ENCODE measurements around the gene FBXL14. TPM values are rescaled to one million over a fixed set of nuclear protein-coding genes. Genes with fewer than 3 reads are reported as not detected.

Gene FBXL14
- total RNA-seq, 2 donors from 2014 or later, result 6.3 to 11.3 TPM

DNA sequence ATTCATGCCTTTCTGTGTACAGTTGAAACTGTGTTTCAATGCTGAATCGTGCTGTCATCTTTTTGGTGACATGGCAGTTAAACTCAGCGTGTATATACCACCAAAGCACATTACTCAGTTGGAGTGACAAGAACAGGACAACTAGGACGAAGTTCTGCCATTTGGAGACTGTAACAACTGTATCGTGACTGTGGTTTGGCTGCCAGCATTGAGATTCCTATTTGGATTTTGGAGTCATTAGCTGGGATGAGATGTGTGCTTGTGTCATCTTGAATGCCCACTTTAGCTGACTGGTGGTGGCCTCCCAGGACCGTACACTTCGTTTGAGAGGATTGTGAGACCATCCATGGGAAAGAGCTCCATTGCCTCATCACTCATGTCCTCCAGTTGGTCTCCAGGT is 42.9 kb downstream of the FBXL14 start:
- Histone ChIP-seq H3K4me3 (no peak overlapping the region), H3K9me3 (no peaks in the 10 kb centered on the region), H3K27me3 (no peaks in the 10 kb centered on the region), H3K4me1 (no peaks in the 10 kb centered on the region), H3K27ac (no peak overlapping the region), H3K36me3 (no peaks in the 10 kb centered on the region)
- TF ChIP-seq, protein P1, sequence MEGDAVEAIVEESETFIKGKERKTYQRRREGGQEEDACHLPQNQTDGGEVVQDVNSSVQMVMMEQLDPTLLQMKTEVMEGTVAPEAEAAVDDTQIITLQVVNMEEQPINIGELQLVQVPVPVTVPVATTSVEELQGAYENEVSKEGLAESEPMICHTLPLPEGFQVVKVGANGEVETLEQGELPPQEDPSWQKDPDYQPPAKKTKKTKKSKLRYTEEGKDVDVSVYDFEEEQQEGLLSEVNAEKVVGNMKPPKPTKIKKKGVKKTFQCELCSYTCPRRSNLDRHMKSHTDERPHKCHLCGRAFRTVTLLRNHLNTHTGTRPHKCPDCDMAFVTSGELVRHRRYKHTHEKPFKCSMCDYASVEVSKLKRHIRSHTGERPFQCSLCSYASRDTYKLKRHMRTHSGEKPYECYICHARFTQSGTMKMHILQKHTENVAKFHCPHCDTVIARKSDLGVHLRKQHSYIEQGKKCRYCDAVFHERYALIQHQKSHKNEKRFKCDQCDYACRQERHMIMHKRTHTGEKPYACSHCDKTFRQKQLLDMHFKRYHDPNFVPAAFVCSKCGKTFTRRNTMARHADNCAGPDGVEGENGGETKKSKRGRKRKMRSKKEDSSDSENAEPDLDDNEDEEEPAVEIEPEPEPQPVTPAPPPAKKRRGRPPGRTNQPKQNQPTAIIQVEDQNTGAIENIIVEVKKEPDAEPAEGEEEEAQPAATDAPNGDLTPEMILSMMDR (IDR thresholded peaks at IDR 0.05), result no peak
- DNase-seq (ENCODE audit: low spot score), result no peak

DNA sequence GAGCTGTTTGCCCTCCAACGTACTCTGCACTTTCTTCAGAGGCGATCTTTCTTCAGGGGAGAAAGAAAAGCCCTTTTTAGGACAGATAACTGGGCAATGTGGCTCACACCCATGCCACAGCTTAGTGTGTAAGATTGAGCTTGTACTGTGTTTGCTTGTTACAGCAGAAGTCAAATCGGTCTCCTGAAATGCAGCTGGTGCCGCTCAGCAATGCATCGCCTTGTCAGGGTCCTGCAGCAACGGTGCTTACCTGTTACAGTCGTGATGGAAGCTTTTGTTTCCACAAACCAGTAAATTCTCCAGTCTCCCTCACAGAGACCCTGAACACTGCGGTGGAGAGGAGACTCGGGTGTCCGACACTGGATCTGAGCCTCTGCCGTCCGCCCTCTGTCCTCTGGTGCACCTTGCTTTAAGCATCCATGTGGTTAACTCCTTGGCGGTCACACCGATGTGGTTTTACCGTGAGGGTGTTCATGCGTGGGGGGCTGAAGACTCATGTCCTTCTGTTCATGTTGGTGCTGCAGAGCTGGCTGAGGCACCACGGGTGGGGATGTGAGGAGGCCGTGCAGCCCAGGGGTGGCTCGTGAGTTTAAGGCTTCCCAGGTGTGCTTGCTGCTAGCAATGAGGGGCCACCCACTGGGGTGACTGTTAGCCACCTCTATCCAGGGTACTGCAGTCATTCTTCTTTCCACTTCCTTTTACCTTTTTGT is 47.3 kb downstream of the FBXL14 start:
- DNase-seq (ENCODE audit: low spot score), result no peak

DNA sequence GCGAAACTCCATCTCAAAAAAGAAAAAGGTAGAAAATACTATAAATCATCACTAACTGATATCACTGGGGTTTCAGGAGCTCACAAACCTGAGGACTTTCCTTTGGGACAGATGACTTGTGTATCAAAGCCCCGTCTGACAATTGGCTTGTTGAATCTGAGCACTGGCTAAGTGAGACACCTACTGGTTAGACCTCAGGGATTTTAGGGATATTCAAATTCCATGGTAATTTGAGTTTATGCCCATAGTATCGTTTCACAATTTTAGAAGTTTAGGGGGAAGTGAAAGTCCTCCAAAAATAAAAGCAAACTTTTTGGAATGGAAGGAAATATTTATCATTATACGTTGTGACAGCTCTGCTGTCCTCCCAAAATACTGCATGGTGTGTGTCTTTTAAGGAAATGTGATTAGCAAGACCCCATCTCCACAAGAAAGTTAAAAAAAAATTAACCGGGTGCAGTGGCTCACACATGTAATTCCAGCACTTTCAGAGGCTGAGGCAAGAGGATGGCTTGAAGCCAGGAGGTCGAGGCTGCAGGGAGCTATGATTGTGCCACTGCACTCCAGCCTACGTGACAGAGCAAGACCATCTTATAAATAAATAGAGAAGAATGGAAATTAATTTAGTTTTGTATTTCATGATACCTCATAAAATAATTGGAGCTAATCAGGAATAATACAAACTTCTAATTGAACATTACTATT is 49.2 kb downstream of the FBXL14 start:
- Histone ChIP-seq H3K36me3 (no peaks in the 10 kb centered on the region), H3K27ac (no peak overlapping the region), H3K4me3 (no peak overlapping the region), H3K4me1 (no peaks in the 10 kb centered on the region), H3K9me3 (no peaks in the 10 kb centered on the region), H3K27me3 (no peaks in the 10 kb centered on the region)
- TF ChIP-seq, protein P1 (IDR thresholded peaks at IDR 0.05), result peak in 1 of 2 donors; percentile 42
- DNase-seq (ENCODE audit: low spot score), result no peak

More for the DNA sequence above, 47.3 kb downstream of the FBXL14 start:
- TF ChIP-seq, protein P1 (IDR thresholded peaks at IDR 0.05), result no peak
- H3K27ac ChIP-seq, result no peak overlapping the region
- no peaks in the 10 kb centered on the region for H3K36me3 ChIP-seq
- no peak overlapping the region for H3K4me3 ChIP-seq
- H3K27me3 ChIP-seq, result no peaks in the 10 kb centered on the region
- no peaks in the 10 kb centered on the region for H3K9me3 ChIP-seq
- no peaks in the 10 kb centered on the region for H3K4me1 ChIP-seq

DNA sequence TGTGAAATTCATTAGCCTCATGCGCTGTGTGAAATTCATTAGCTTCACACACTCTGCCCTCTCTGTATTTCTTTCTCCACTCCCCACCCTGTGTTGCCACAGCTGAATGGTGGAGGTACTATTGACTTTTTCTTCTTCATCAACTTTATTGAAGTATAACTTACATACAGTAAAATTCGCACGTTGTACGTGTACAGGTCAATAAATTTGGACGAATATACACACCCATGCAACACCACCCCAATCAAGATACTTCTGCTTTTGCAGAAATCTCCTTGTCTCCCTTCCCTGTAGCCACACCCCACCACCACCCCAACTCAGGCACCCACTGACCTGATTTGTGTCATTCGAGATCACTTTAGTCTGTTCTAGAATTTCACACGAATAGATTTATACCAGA is 51.8 kb downstream of the FBXL14 start:
- H3K4me3 ChIP-seq, result no peak overlapping the region
- TF ChIP-seq, protein P1 (IDR thresholded peaks at IDR 0.05), result no peak
- H3K27me3 ChIP-seq, result no peaks in the 10 kb centered on the region
- no peaks in the 10 kb centered on the region for H3K9me3 ChIP-seq
- no peak for DNase-seq (ENCODE audit: low spot score)
- no peak overlapping the region for H3K27ac ChIP-seq
- no peaks in the 10 kb centered on the region for H3K4me1 ChIP-seq
- no peaks in the 10 kb centered on the region for H3K36me3 ChIP-seq

DNA sequence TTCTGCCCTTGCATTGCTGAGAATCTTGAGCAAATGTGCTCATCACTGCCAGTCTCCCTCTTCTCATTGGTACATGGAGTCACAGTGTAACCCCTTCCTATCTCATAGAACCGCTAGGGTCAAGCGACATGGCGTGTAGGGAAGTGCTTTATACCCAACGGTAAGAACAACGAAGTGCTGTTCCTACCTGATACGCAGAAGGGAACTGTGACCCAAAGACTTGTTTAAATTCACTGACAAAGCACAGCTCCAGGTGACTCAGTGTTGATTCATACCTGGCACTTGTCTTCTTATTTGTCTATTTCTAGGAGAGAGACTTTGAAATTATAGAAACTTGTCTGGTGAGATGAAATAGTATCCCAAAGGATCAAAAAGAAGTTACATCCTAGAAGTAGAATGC is 53.7 kb downstream of the FBXL14 start:
- no peak overlapping the region for H3K27ac ChIP-seq
- no peaks in the 10 kb centered on the region for H3K4me1 ChIP-seq
- H3K27me3 ChIP-seq, result no peaks in the 10 kb centered on the region
- no peaks in the 10 kb centered on the region for H3K36me3 ChIP-seq
- DNase-seq (ENCODE audit: low spot score), result no peak
- no peak overlapping the region for H3K4me3 ChIP-seq
- TF ChIP-seq, protein P1 (IDR thresholded peaks at IDR 0.05), result no peak
- no peaks in the 10 kb centered on the region for H3K9me3 ChIP-seq
